HepG2 (cell line): ENCODE results near the gene TMEM256. TPM values are rescaled to one million over a fixed set of nuclear protein-coding genes. Genes with fewer than 3 reads are reported as not detected.

Source experiments
- ARNT2 ChIP-seq: sonication (generic); formaldehyde crosslinking; IDR thresholded peaks from 2 replicates; pipeline ENCODE4 v1.8.0; 2022; ENCODE audit warnings: mild to moderate bottlenecking, low read depth, missing genetic modification reagents, moderate library complexity
- BCL6 ChIP-seq: IDR thresholded peaks from 2 replicates; pipeline ENCODE4 v1.6.1; 2016; ENCODE audit warnings: missing genetic modification reagents, missing compliant biosample characterization
- CREBL2 ChIP-seq: sonication (generic); formaldehyde crosslinking; IDR thresholded peaks from 2 replicates; pipeline ENCODE4 v1.8.1; 2023; ENCODE audit warnings: missing genetic modification reagents, mild to moderate bottlenecking, borderline replicate concordance
- EP300 ChIP-seq, 3 experiments: sonication (generic) in 1 of 3; formaldehyde crosslinking in 1 of 3; IDR thresholded peaks; 2 replicates each; pipeline versions ENCODE4 v1.5.1 to v1.6.1; 2011 to 2020; ENCODE audit warnings: low read depth in 2 of 3, low read length in 2 of 3, borderline replicate concordance in 1 of 3, improper control_type of control experiment in 1 of 3, mild to moderate bottlenecking in 1 of 3, missing genetic modification reagents in 1 of 3, moderate library complexity in 1 of 3
- HES4 ChIP-seq: sonication (generic); formaldehyde crosslinking; IDR thresholded peaks from 2 replicates; pipeline ENCODE4 v1.9.0; 2021; ENCODE audit warnings: mild to moderate bottlenecking, missing genetic modification reagents, borderline replicate concordance
- HINFP ChIP-seq: sonication (generic); formaldehyde crosslinking; IDR thresholded peaks from 2 replicates; pipeline ENCODE4 v1.4.0; 2020; ENCODE audit warnings: low read depth, mild to moderate bottlenecking, missing genetic modification reagents
- JARID2 ChIP-seq: sonication (generic); formaldehyde crosslinking; IDR thresholded peaks from 2 replicates; pipeline ENCODE4 v1.8.1; 2023; ENCODE audit warnings: missing genetic modification reagents, inconsistent platforms; ENCODE audit not compliant: insufficient replicate concordance
- KLF6 ChIP-seq: IDR thresholded peaks from 2 replicates; pipeline ENCODE4 v1.8.0; 2016; ENCODE audit warnings: missing biosample characterization, missing genetic modification reagents
- PCBP2 ChIP-seq: fragments of 200-400 bp; formaldehyde crosslinking; optimal IDR thresholded peaks from 2 replicates; pipeline ENCODE3; 2018; ENCODE audit warnings: low read length, low read depth; ENCODE audit not compliant: poor library complexity, severe bottlenecking
- PHB2 ChIP-seq: fragments of 450-650 bp; IDR thresholded peaks from 2 replicates; pipeline ENCODE4 v1.6.1; 2018; ENCODE audit not compliant: partially characterized antibody
- PITX1 ChIP-seq: sonication (generic); formaldehyde crosslinking; IDR thresholded peaks from 2 replicates; pipeline ENCODE4 v1.5.1; 2020; ENCODE audit warnings: mild to moderate bottlenecking, missing genetic modification reagents
- RFXANK ChIP-seq: IDR thresholded peaks from 2 replicates; pipeline ENCODE4 v1.6.1; 2016
- SIX4 ChIP-seq: sonication (generic); formaldehyde crosslinking; IDR thresholded peaks from 2 replicates; pipeline ENCODE4 v1.4.0; 2020; ENCODE audit warnings: missing genetic modification reagents
- U2AF1 ChIP-seq: fragments of 200-400 bp; formaldehyde crosslinking; optimal IDR thresholded peaks from 2 replicates; pipeline ENCODE3; 2017; ENCODE audit warnings: mild to moderate bottlenecking, low read depth, low read length
- ZBTB4 ChIP-seq: sonication (generic); formaldehyde crosslinking; IDR thresholded peaks from 2 replicates; pipeline ENCODE4 v1.4.0; 2020; ENCODE audit warnings: missing genetic modification reagents, mild to moderate bottlenecking, borderline replicate concordance
- ZC3H13 ChIP-seq: sonication (generic); formaldehyde crosslinking; IDR thresholded peaks from 2 replicates; pipeline ENCODE4 v1.8.1; 2023; ENCODE audit warnings: mild to moderate bottlenecking, missing genetic modification reagents, moderate library complexity
- ZNF18 ChIP-seq: sonication (generic); formaldehyde crosslinking; IDR thresholded peaks from 2 replicates; pipeline ENCODE4 v1.8.0; 2022; ENCODE audit warnings: mild to moderate bottlenecking, missing genetic modification reagents; ENCODE audit not compliant: insufficient replicate concordance
- ZNF20 ChIP-seq: sonication (generic); formaldehyde crosslinking; IDR thresholded peaks from 2 replicates; pipeline ENCODE4 v1.4.0; 2020; ENCODE audit warnings: mild to moderate bottlenecking, moderate library complexity, missing genetic modification reagents
- ZNF367 ChIP-seq: sonication (generic); formaldehyde crosslinking; IDR thresholded peaks from 2 replicates; pipeline ENCODE4 v1.4.0; 2020; ENCODE audit warnings: missing genetic modification reagents, borderline replicate concordance
- ZNF577 ChIP-seq: sonication (generic); formaldehyde crosslinking; IDR thresholded peaks from 2 replicates; pipeline ENCODE4 v1.4.0; 2020; ENCODE audit warnings: mild to moderate bottlenecking, low read depth, missing genetic modification reagents, borderline replicate concordance
- ZNF607 ChIP-seq: sonication (generic); formaldehyde crosslinking; IDR thresholded peaks from 2 replicates; pipeline ENCODE4 v1.5.1; 2020; ENCODE audit warnings: missing genetic modification reagents, mild to moderate bottlenecking, borderline replicate concordance
- ZNF761 ChIP-seq: sonication (generic); formaldehyde crosslinking; conservative IDR thresholded peaks from 2 replicates; pipeline ENCODE4 v1.4.0; 2020; ENCODE audit warnings: mild to moderate bottlenecking, missing genetic modification reagents
- ZNF792 ChIP-seq: IDR thresholded peaks from 2 replicates; pipeline ENCODE4 v1.6.1; 2016
- ZNF891 ChIP-seq: sonication (generic); formaldehyde crosslinking; IDR thresholded peaks from 2 replicates; pipeline ENCODE4 v1.5.0; 2020; ENCODE audit warnings: mild to moderate bottlenecking, missing genetic modification reagents
- polyA plus RNA-seq, 8 experiments: library from polyadenylated mRNA; depleted of rRNA in 3 of 8; stranded (reverse) in 7 of 8; unstranded in 1 of 8; fragments of >200 nt; fragmentation: Illumina TruSeq in 4 of 8; extraction: Trizol in 4 of 8; gene quantifications; 2 replicates each; pipeline versions ENCODE4 v1.2.1 to v1.2.3, GENCODE V29; 2011 to 2016; ENCODE audit warnings: low read depth in 4 of 8, missing spikeins in 1 of 8, mixed read lengths in 1 of 8; ENCODE audit not compliant: insufficient read depth in 1 of 8
- total RNA-seq, 5 experiments: library from RNA; depleted of rRNA; stranded (reverse); fragments of >200 nt; fragmentation: Illumina TruSeq; extraction: Trizol; gene quantifications; 2 replicates each; pipeline ENCODE4 v1.2.3, GENCODE V29; 2016; ENCODE audit warnings: low read depth in 1 of 5

TMEM256 gene
- total and polyA plus RNA-seq, 2 of the 13 experiments (the other 11 are each of a cell fraction or from before 2014, with no cell fraction given), result 231 to 252 TPM

- TF ChIP-seq PCBP2, result no peak
- no peak for TF ChIP-seq SIX4 (CRISPR knock-in tag)
- no peak for TF ChIP-seq ZNF761 (CRISPR knock-in tag)
- no peak for TF ChIP-seq PHB2
- TF ChIP-seq BCL6 (CRISPR knock-in tag), result no peak
- TF ChIP-seq ZNF367, result no peak
- no peak for TF ChIP-seq ZNF20 (CRISPR knock-in tag)
- TF ChIP-seq RFXANK, result no peak
- 0 out of 2 replicates have a peak, but pooled peaks have one; percentile 29 for TF ChIP-seq HINFP (CRISPR knock-in tag)
- no peak for TF ChIP-seq ZNF792 (CRISPR knock-in tag)
- TF ChIP-seq ZNF891 (CRISPR knock-in tag), result no peak
- TF ChIP-seq ZBTB4, result no peak
- TF ChIP-seq ZNF607 (CRISPR knock-in tag), result no peak
- TF ChIP-seq JARID2, result no peak
- TF ChIP-seq ARNT2 (CRISPR knock-in tag), result no peak
- TF ChIP-seq ZC3H13 (CRISPR knock-in tag), result no peak
- no peak for TF ChIP-seq U2AF1
- peak; percentile 70; the same call in 1 of the 2 replicates for TF ChIP-seq HES4 (CRISPR knock-in tag)
- TF ChIP-seq EP300 (IDR thresholded peaks at IDR 0.05; ENCODE audit: low read depth in 2 of 2, low read length in 2 of 2), result no peak
- no peak for TF ChIP-seq EP300 (CRISPR knock-in tag; IDR thresholded peaks at IDR 0.05; ENCODE audit: borderline replicate concordance)
- TF ChIP-seq KLF6, result no peak
- no peak for TF ChIP-seq ZNF18 (CRISPR knock-in tag)
- TF ChIP-seq ZNF577 (CRISPR knock-in tag), result no peak
- TF ChIP-seq PITX1 (CRISPR knock-in tag), result 0 out of 2 replicates have a peak, but pooled peaks have one; percentile 16
- TF ChIP-seq CREBL2 (CRISPR knock-in tag), result no peak
These were observed 946 bp upstream of the TMEM256 start (continued) for GRCh38 chr17:7404737-7405349.
